Activated CD4-positive, alpha-beta memory T cell treated with anti-CD3 and anti-CD28 coated beads, Interleukin-2, amount 10 ng/mL, durations not matched to agents 7 days and 5 days (primary cell): ENCODE measurements around the gene PRND. TPM values are rescaled to one million over a fixed set of nuclear protein-coding genes. Genes with fewer than 3 reads are reported as not detected.
A peak's percentile ranks its signal among the peaks of the same experiment; 100 is the strongest.
"Not testable (repeated sequence)": the region's sequence is repeated elsewhere in the genome, so short reads cannot be mapped to it uniquely, and the experiment has no call there.

ENCODE experiments used
- CTCF ChIA-PET: fragments of 350-600 bp; sonication (Branson Sonifier 250); formaldehyde crosslinking; loops from one replicate; lab custom pipeline; 2021; ENCODE audit warnings: antibody characterized with exemption, inconsistent platforms; lab: Charles Lee
- POLR2A ChIA-PET: fragments of 350-600 bp; sonication (Branson Sonifier 250); formaldehyde crosslinking; loops from one replicate; lab custom pipeline; 2021; ENCODE audit warnings: antibody characterized with exemption; lab: Charles Lee
- DNase-seq: peaks from one replicate; pipeline ENCODE4 v3.0.0-alpha.2; 2020
- H3K27ac Mint-ChIP-seq: one replicate; pipeline ENCODE4 v1.8.0; 2021; ENCODE audit warnings: mild to moderate bottlenecking, mixed read lengths
- H3K27me3 Mint-ChIP-seq: one replicate; pipeline ENCODE4 v1.8.0; 2021; ENCODE audit warnings: mixed read lengths
- H3K36me3 Mint-ChIP-seq: one replicate; pipeline ENCODE4 v1.8.0; 2021; ENCODE audit warnings: low read depth, mixed read lengths
- H3K4me1 Mint-ChIP-seq: one replicate; pipeline ENCODE4 v1.8.0; 2021; ENCODE audit warnings: mixed read lengths
- H3K4me3 Mint-ChIP-seq: one replicate; pipeline ENCODE4 v1.8.0; 2021; ENCODE audit warnings: mild to moderate bottlenecking, mixed read lengths
- H3K9me3 Mint-ChIP-seq: one replicate; pipeline ENCODE4 v1.8.0; 2021; ENCODE audit warnings: mixed read lengths
- total RNA-seq, 2 experiments: library from RNA; stranded (reverse); gene quantifications; one replicate each; pipeline ENCODE4 v1.2.3, GENCODE V29; 2021

The PRND gene
- total RNA-seq, 2 experiments from 2014 or later: not detected

DNA sequence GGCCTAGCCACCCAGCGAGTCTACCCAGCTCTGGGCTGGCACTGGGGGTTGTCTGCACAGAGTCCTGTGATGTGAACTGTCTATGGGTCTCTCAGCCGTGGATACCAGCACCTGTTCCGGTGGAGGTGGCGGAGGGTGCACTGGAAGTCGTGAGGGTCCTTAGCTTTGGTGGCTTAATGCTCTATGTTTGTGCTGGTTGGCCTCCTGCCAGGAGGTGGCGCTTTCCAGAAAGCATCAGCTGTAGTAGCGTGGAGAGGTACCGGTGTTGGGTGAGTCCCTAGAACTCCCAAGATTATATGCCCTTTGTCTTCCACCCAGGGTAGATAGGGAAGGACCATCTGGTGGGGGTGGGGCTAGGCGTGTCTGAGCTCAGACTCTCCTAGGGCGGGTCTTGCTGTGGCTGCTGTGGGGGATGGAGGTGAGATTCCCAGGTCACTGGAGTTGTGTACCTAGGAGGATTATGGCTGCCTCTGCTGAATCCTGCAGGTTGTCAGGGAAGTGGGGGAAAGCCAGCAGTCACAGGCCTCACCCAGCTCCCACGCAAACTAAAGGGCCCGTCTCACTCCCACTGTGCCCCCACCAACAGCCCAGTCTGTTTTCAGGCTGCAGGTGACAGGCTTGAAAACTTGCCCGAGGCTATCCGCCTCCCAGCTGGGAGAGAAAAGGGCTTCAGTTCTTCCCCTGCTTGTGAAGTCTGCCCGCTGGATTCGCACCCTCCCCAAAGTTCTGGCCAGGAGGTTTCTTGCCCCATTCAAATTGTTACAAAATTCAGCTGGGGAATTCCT is 37.6 kb downstream of the PRND start:
- Mint-ChIP-seq H3K4me3 (peak overlapping the region; percentile 52), H3K4me1 (peaks cover 22% of the 10 kb centered on the region), H3K27me3 (peaks cover 36% of the 10 kb centered on the region)
- ChIA-PET POLR2A (interaction anchor here (0.7 to 1.7 kb wide), 3 partner anchors 139 to 196 kb away, joined by 4 to 9 read pairs (median 7); no protein-coding TSS in a partner anchor), CTCF (interaction anchor here (0.7 to 2.6 kb wide), 22 partner anchors 11 to 320 kb away, joined by 3 to 9 read pairs (median 3); no protein-coding TSS in a partner anchor)
- H3K36me3 Mint-ChIP-seq, H3K27ac Mint-ChIP-seq, H3K9me3 Mint-ChIP-seq: not testable (repeated sequence)
- DNase-seq: peak; percentile 67

DNA sequence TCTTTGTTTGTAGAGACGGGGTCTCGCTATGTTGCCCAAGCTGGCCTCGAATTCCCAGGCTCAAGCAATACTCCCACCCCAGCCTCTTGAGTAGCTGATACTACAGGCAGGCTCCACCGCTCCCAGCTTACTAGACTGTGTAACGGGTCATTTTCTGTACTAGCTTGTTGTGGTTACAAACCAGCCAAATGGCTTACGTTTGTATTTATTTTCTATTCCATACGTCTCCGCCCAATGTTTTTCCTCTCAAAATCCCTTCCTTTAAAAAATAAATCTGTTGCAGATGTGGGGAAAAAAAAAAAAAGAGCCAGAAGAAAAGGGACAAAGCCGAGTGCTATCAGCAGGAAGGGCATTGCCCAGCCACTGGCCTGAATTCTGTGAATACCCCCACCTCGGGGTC is 41.6 kb downstream of the PRND start:
- H3K27me3 Mint-ChIP-seq: peaks cover 12% of the 10 kb centered on the region
- H3K4me3 Mint-ChIP-seq: no peak overlapping the region
- no peak overlapping the region for H3K27ac Mint-ChIP-seq
- H3K9me3 Mint-ChIP-seq: no peaks in the 10 kb centered on the region
- no peak for DNase-seq
- H3K4me1 Mint-ChIP-seq: peaks cover 25% of the 10 kb centered on the region
- H3K36me3 Mint-ChIP-seq: no peaks in the 10 kb centered on the region
- CTCF ChIA-PET: interaction anchor here (1.3 to 1.6 kb wide), 2 partner anchors 23 to 317 kb away, joined by 3 to 5 read pairs; no protein-coding TSS in a partner anchor
- POLR2A ChIA-PET: interaction anchor here (0.6 to 1.0 kb wide), 2 partner anchors 105 to 193 kb away, joined by 3 read pairs; no protein-coding TSS in a partner anchor

DNA sequence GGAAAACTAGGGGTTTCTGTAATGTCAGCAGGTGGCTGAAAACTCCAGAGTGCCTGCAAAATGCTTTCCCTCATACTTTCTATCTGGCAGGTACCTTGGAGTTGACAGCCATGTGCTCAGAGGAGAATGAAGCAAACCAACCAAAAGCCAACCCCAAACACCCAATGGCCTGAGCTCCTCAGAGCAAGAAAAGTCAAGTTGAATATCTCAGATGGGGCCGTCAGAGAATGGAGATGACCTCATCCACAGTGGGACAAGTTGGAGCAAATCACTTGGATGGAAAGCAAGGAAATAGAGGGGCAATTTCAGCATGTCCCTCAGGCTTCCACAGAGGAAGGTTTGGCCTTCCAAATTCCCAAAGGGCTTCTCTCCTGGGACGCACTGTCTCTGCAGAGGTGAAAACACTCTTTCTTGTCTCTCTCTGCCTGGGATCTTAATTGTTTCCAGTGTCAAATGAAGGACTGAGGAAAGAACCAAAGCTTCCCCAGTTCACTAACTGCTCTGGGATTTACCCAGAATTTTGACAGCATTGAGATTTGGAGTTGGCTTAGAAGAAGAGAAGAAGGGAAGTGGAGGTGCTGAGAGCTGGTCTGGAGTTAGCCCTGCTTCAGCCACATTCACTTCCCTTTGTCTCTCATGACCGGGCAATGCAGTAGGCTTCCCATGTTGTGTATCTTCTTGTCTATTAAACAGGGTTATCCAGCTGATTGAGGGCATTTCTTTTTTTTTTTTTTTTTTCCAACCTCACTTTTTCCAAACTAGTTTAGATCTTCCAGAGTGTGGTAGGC is 42.2 kb downstream of the PRND start:
- H3K9me3 Mint-ChIP-seq: no peaks in the 10 kb centered on the region
- H3K27ac Mint-ChIP-seq: no peak overlapping the region
- no peaks in the 10 kb centered on the region for H3K36me3 Mint-ChIP-seq
- no peak overlapping the region for H3K4me3 Mint-ChIP-seq
- no peak for DNase-seq
- ChIA-PET CTCF (interaction anchor here (0.6 to 0.9 kb wide), 2 partner anchors 275 to 336 kb away, joined by 3 read pairs; no protein-coding TSS in a partner anchor), POLR2A (interaction anchor here (1.0 kb wide), 1 partner anchor 192 kb away, joined by 3 read pairs; no protein-coding TSS in a partner anchor)
- peaks cover 12% of the 10 kb centered on the region for H3K27me3 Mint-ChIP-seq
- peaks cover 25% of the 10 kb centered on the region for H3K4me1 Mint-ChIP-seq

DNA sequence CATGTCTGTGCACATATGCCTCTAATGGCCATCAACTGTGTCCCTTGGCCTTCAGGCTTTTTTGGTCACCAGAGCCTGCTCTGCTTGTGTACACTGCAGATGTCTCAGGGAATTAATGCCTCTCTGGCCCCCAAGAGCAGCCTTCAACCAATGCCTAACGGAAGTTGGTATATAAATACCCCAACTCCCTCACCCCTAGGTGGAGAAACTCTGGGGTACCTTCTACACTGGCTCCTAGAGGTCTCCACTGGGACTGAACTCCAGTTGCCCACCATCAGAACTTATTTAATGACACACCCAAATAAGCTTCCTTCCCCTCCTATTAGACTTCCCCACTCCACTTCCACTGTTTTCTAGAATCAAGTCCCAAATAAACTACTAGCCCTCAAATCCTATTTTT is 43.1 kb downstream of the PRND start:
- ChIA-PET CTCF (interaction anchor here (0.6 kb wide), 1 partner anchor 274 kb away, joined by 3 read pairs; no protein-coding TSS in a partner anchor), POLR2A (no interaction called here)
- Mint-ChIP-seq H3K4me3 (no peak overlapping the region), H3K27ac (no peak overlapping the region), H3K36me3 (peaks cover under 1% of the 10 kb centered on the region), H3K4me1 (peaks cover 20% of the 10 kb centered on the region), H3K27me3 (peaks cover 12% of the 10 kb centered on the region), H3K9me3 (peaks cover 2% of the 10 kb centered on the region)
- DNase-seq: no peak

DNA sequence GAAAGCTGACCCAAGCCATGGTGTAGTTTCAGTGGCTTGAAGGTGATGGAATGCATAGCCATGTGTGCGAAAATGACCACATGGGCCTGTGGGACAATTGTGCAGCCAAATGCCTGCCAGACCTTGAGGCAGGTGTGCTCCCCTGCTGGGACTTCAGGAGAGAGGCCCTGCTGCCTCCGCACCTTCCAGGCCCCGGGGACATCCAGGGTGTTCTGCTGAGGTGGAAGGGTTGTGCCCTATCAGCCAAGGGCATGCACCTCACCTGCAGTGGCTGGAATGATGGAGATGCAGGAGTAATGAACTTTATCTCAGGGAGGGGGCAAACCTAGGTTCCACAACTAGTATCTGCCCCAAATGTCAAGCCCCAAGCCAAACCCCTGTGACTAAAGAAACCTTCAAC is 44.0 kb downstream of the PRND start:
- H3K27ac Mint-ChIP-seq: no peak overlapping the region
- no peak for DNase-seq
- H3K9me3 Mint-ChIP-seq: peaks cover 7% of the 10 kb centered on the region
- H3K4me3 Mint-ChIP-seq: no peak overlapping the region
- CTCF ChIA-PET: no interaction called here
- POLR2A ChIA-PET: no interaction called here
- peaks cover 8% of the 10 kb centered on the region for H3K36me3 Mint-ChIP-seq
- peaks cover 12% of the 10 kb centered on the region for H3K27me3 Mint-ChIP-seq
- peaks cover 13% of the 10 kb centered on the region for H3K4me1 Mint-ChIP-seq

DNA sequence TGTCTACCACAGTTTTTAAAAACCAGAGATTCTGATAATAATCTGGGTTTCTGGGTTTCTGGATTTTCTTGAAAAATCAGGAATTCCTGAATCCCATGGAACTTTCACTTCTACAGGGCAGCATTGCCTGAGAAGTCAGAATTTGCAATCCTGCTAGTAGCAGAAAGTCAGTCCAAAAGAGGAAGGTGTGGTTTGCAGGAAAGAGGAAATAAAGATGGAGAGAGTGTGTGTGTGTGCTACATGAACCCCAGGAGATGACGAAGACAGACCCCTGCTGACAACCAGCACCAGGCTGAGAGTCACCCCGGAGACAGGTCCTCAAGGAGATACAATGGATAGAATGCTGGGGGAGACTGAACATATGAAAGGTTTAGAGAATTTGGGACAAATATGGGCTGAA is 44.9 kb downstream of the PRND start:
- Mint-ChIP-seq H3K27ac (no peak overlapping the region), H3K4me1 (peaks cover 5% of the 10 kb centered on the region), H3K36me3 (peaks cover 17% of the 10 kb centered on the region)

DNA sequence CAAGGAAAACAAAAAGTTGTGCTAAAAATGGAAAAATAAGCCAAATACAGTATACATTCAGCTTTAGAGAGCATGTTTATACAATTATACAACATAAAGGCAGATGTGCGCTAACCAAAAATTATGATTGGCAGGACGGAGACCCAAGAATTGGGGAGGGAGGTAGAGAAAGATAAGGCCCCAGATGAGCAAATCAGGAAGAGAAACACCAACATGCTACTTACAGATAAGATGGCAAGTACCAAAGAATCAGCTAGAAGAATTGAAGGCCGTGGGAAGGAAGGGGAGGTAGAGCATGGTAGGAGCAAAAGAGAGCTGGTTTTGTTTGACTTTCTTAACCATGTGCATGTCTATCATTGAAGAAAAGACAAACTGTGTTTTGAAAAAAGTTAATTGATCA is 45.4 kb downstream of the PRND start:
- Mint-ChIP-seq H3K36me3 (peaks cover 18% of the 10 kb centered on the region), H3K4me3 (no peak overlapping the region), H3K27ac (no peak overlapping the region), H3K9me3 (peaks cover 21% of the 10 kb centered on the region), H3K27me3 (peaks cover 7% of the 10 kb centered on the region), H3K4me1 (peaks cover 3% of the 10 kb centered on the region)
- no peak for DNase-seq
- CTCF ChIA-PET: interaction anchor here (1.0 kb wide), 1 partner anchor 189 kb away, joined by 4 read pairs; no protein-coding TSS in a partner anchor
- POLR2A ChIA-PET: no interaction called here

More for the DNA sequence above, 44.9 kb downstream of the PRND start:
- Mint-ChIP-seq H3K27me3 (peaks cover 10% of the 10 kb centered on the region), H3K4me3 (no peak overlapping the region), H3K9me3 (peaks cover 16% of the 10 kb centered on the region)
- ChIA-PET CTCF (interaction anchor here (1.0 kb wide), 1 partner anchor 190 kb away, joined by 4 read pairs; no protein-coding TSS in a partner anchor), POLR2A (no interaction called here)
- no peak for DNase-seq

DNA sequence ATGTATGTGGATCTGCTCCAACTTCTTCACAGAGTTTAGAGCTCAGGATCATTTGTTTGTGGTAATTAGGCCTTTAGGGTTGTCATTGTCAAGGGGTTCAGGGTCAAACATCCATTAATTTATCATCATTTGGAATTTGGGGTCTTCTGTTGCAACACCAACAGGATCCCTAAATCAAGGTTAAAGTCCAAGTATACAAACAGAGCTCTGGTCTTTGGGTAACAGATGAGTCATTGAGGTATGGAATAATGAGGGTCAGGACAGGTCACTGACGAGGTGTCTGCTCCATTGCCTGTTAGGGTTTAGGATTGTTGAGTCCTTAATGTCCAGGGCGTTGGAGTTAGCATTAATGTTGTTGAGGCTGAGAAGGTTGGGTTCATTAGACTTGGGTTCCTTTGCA is 47.6 kb downstream of the PRND start:
- H3K4me1 Mint-ChIP-seq: peaks cover 3% of the 10 kb centered on the region
- CTCF ChIA-PET: interaction anchor here (0.6 to 1.7 kb wide), 2 partner anchors 28 to 278 kb away, joined by 3 to 4 read pairs; no protein-coding TSS in a partner anchor

DNA sequence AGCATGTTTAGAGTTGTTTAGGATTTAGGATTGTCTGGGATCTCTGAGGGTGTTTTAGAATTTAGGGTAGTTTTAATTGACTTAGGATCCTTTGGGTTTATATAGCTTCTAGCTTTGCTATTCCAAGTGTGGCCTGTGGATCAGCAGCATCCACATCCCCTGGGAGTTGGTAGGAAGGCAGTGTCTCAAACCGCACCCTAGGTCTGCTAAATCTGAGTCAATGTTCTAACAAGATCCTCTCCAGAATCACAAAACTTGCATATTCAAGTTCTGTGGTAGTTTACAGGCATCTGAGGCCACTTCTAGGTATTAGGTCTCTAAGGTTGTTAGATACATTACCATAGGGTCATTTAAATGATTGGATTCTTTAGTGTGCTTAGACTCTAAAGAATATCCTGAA is 48.3 kb downstream of the PRND start:
- no peak for DNase-seq
- CTCF ChIA-PET: no interaction called here
- Mint-ChIP-seq H3K4me1 (peaks cover 3% of the 10 kb centered on the region), H3K4me3 (no peak overlapping the region), H3K27me3 (no peaks in the 10 kb centered on the region), H3K36me3 (peaks cover 21% of the 10 kb centered on the region), H3K9me3 (peaks cover 33% of the 10 kb centered on the region), H3K27ac (no peak overlapping the region)
- POLR2A ChIA-PET: no interaction called here

More for the DNA sequence above, 47.6 kb downstream of the PRND start:
- POLR2A ChIA-PET: no interaction called here
- Mint-ChIP-seq H3K27me3 (no peaks in the 10 kb centered on the region), H3K27ac (no peak overlapping the region), H3K9me3 (peaks cover 33% of the 10 kb centered on the region), H3K36me3 (peaks cover 21% of the 10 kb centered on the region), H3K4me3 (no peak overlapping the region)
- no peak for DNase-seq

DNA sequence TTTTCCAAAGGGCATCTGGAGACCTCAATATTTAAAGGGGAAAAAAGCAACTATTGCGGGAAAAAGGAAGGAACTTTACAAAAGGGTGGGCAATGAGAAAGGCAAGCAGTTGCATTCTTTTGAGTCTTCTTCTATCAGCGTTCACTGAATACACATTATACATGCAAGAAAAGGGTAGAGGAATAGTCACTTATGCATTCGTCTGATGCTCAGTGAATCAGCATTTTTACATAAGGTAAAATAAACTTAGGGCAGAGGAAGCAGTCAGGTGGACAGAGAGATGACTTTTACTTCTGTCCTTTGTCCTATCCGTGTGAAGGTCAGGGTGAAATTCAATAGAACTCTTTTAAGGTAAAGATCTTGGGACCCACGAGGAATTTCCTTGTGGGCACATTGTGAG is 49.3 kb downstream of the PRND start:
- Mint-ChIP-seq H3K4me1 (peaks cover 3% of the 10 kb centered on the region), H3K36me3 (peaks cover 21% of the 10 kb centered on the region), H3K4me3 (no peak overlapping the region), H3K27ac (no peak overlapping the region), H3K9me3 (peaks cover 33% of the 10 kb centered on the region), H3K27me3 (no peaks in the 10 kb centered on the region)
- ChIA-PET POLR2A (no interaction called here), CTCF (interaction anchor here (0.6 to 1.5 kb wide), 6 partner anchors 9 to 661 kb away, joined by 3 to 5 read pairs (median 3); partner anchors contain the start of gene CDS2)
- no peak for DNase-seq

DNA sequence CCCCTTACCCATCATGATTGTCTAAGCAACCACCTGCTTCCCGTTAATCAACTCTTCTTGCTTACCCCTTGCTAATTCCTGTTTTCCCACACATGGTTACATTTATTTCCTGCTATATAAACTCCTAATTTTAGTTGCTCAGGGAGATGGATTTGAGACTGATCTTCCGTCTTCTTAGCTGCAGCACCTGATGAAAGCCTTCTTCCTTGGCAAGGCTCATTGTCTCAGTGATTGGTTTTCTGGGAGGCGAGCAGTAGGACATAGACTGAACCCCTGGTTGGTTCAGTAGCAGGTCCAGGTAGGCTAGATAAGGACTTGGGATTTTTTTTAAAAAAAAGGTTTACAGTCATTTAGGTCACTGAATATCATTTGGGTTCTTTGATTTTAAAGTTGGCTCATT is 50.4 kb downstream of the PRND start:
- peaks cover 21% of the 10 kb centered on the region for H3K36me3 Mint-ChIP-seq

DNA sequence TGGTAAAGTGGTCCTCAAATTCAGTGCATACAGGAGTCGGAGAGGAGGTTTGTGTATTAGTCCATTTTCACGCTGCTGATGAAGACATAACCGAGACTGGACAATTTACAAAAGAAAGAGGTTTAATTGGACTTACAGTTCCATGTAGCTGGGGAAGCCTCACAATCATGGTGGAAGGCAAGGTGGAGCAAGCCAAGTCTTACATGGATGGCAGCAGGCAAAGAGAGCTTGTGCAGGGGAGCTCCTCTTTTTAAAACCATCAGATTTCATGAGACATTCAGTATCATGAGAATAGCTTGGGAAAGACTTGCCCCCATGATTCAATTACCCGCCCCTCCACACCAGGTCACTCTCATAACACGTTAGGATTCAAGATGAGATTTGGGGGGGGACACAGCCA is 51.3 kb downstream of the PRND start:
- peaks cover 33% of the 10 kb centered on the region for H3K9me3 Mint-ChIP-seq
- H3K27me3 Mint-ChIP-seq, CTCF ChIA-PET, DNase-seq, POLR2A ChIA-PET, H3K4me3 Mint-ChIP-seq, H3K4me1 Mint-ChIP-seq, H3K27ac Mint-ChIP-seq: not testable (repeated sequence)
- peaks cover 21% of the 10 kb centered on the region for H3K36me3 Mint-ChIP-seq

More for the DNA sequence above, 50.4 kb downstream of the PRND start:
- Mint-ChIP-seq H3K4me3 (no peak overlapping the region), H3K4me1 (no peaks in the 10 kb centered on the region), H3K27ac (no peak overlapping the region), H3K27me3 (no peaks in the 10 kb centered on the region), H3K9me3 (peaks cover 33% of the 10 kb centered on the region)
- POLR2A ChIA-PET: no interaction called here
- DNase-seq: no peak
- CTCF ChIA-PET: interaction anchor here (0.7 to 1.5 kb wide), 4 partner anchors 27 to 354 kb away, joined by 3 to 5 read pairs (median 4); partner anchors contain the start of gene CDS2
